DMS114 treated with DMSO at 0.1 percent for 48 hours (cell line): ENCODE measurements around the gene JAML.

Experiments
- DNase-seq: peaks from one replicate; lab custom pipeline; 2025; ENCODE audit not compliant: unreplicated experiment; lab: John Stamatoyannopoulos, UW

Gene JAML

DNA sequence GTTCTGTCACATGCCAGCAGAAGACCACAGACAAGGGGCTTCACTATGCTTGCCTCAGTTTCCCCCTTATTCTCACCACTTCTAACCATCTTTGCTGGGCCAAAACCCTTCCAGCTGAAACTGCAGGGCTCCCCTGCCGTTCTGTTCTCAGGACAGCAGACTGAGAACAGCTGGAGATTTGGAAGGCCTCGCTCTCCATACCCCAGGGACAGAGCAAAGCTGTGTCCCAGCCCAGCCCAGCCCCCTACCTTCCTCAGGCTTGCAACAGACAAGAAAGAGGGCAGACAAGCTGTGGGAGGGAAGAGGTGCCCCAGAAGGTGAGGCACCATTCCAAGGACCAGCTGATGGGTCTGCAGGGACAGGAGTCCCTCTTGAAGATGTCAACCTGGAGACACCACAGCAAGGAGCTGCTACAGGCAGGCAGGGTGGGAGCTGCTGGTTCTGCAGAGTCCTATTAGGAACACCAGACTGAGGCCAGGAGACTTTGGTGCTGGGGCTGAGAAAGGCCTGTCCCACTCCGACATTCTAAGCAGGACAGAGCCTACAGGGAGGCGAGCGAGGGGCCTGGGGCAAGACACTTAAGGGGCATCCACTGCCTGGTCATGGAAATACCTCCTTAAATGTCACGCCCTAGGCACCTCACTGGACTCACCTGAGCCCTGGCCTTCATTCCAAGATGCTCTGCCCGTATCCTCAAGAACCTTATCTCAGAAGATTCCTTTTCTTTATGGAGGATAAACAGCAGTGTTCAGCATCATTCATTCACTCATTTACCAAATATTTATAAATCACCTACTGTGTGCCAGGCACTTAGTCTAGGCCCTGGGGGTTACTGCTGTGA, 55.3 kb downstream of the JAML start:
- DNase-seq, result no peak

GRCh38 chr11:118168751-118169150, 56.1 kb downstream of the JAML start:
- no peak for DNase-seq

DNA sequence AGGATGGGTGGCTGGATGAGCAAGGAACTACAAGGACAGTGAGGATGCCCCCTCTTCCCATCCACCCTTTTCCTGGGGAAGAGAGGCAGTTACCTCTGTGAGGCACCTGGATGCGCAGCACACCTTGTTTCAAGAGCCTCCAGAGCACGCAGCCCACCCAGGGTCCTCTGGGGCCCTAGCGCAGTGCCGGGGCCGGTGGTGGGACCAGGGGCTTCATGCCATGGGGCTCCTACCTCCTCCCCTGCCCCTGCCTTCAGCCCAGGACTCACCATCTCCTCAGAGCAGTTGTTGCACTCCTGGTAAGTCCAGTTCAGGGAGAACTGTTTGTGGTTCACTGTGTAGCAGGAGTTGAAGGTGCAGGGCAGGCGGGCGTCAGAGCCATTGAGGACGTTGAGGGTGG, 56.5 kb downstream of the JAML start:
- DNase-seq, result no peak

DNA sequence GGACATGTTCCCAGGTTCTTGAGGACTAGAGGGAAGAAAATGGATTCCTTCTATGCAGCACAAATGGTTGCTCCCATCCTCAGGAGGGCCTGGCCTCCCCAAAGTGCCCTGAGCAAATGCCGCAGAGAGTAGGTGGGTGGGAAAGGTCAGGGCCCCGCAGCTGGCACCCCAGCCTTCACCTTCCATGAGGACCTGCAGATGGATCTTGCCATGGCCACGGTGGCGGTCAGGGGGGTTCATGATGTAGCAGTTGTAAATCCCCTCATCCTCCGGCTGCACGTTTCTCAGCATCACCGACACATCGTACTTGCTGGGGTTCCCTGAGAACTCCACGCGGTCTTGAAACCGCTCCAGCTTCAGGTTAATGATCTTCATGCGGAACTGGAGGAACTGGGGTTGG, 56.9 kb downstream of the JAML start:
- DNase-seq, result no peak

DNA sequence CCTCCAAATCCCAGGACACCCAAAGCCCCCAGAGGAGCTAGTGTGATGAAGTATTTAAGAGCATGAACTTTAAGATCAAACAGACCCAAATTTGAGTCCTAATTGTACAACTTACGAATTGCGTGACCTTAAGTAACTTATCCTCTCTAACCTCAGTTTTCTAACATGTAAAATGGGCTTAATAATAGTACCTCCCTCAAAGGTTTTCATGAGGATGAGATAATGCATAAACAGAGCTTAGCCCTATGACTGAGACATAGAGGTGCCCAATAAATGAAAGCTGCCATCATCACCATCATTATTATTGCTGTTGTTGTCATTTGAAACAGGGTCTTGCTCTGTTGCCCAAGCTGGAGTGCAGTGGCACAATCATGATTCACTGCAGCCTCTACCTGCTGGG, 57.6 kb downstream of the JAML start:
- DNase-seq, result no peak

DNA sequence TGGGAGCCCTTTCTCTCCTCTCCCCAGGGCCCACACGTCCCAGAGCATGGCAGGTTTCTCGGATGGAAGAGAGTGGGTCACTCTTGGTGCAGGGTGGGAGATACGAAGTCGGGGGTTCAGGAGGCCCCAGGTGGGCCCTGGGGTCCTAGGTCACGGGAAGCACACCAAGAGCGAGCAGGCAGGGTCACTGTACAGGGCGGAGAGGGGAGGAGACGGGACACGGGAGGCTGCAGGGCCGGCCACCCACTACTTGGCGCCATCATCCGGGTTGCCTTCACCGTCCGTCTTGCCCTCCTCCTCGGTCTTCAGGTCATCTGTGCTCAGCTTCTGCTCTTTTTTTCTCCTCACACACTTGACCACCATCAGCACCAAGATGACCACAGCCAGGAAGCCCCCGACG, 58.2 kb downstream of the JAML start:
- DNase-seq, result no peak

DNA sequence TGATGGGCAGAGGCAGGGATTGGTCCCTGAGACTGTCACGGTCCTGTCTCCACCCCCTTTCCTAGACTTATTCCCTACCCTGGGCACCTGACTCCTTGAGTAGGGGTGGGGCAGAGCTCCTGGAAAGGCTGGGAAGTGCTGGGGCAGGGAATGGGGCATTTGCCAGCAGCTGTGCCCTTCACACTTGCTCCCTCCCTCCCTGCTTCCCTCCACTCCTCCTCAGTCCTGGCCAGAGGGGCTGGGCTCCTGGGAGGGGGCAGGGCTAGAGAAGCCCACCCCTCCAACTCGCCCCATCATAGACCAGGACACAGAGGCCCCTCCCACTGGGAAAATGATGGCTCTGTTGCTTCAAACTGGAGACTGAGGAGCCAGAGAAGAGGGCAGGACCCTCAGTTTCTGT, 59.9 kb downstream of the JAML start:
- no peak for DNase-seq

- no peak for DNase-seq
These were observed 61.3 kb downstream of the JAML start for GRCh38 chr11:118163494-118163893.

GRCh38 chr11:118162846-118163245, 62.0 kb downstream of the JAML start:
- no peak for DNase-seq

GRCh38 chr11:118161786-118162185, 63.0 kb downstream of the JAML start:
- DNase-seq, result no peak

GRCh38 chr11:118157186-118157895, 67.5 kb downstream of the JAML start:
- DNase-seq, result no peak

DNA sequence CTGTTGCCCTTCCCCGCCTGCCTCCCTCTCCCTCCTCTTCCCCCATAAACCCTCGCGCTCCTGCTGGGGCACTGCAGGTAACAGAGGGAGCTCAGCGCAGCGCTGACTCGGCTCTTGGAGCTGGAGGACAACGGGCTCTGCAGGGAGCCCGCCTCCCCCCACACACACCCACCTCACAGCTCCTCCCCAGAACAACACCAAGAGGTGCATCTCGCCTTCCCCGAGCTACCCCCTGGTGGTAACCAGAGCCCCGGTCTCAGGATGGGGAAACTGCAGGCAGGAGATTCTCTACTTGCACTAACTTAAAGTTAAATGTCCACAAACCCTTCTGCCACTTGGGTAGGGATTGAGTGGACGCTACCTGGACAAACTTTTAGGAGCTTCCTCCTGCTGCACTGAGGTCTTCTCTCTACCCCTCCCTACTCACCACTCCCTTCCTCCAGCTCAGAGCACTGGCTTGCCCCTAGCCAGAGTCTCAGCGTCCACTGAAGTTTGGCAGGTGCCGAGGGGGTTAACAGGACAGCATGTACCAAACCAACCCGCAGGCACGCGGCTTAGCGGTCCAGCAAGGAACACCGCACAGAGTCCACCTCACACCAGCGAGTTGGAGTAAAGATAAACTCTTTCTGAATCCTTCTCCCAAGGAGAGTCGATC, 68.2 kb downstream of the JAML start:
- DNase-seq, result no peak

- no peak for DNase-seq
These were observed 68.9 kb downstream of the JAML start for GRCh38 chr11:118155776-118156530.

DNA sequence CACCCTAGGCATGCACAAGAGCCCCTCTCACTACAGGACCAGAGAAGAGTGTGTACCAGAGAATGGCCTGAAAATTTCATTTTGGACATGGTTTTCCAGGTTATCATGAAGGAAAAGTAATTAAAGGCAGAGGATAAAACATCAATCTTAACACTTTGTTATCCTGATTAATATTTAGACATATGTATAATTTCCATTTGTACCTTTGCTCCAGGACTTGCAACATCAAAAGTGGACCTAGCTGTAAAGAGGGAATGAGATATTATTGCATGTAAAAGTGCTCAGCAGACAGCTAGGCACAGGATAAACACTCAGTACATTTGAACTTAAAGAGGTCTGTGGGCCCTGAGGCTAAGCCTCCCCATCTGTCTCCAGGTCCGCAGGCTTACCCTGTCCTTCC, 70.2 kb downstream of the JAML start:
- no peak for DNase-seq

- DNase-seq, result no peak
These were observed 70.8 kb downstream of the JAML start for GRCh38 chr11:118153976-118154375.

DNA sequence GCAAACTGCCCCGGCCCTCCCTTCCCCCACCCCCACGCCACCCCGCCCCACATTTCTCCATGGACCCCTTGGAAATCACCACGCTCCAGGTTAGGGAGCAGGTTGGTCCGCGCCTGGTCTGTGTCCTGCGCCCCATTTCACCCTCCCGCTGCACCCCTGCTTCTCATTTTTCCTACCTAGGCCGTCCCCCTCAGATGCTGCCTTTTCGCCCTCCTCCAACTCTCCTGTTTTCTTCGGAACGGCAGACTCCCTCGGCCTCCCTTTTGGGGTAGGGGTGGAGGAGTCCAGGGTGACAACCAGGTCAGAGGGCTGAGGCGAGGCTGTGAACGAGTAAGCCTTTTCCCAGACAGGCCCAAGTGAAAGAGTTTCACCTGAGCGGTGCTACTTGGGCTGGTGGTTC, 71.3 kb downstream of the JAML start:
- no peak for DNase-seq

DNA sequence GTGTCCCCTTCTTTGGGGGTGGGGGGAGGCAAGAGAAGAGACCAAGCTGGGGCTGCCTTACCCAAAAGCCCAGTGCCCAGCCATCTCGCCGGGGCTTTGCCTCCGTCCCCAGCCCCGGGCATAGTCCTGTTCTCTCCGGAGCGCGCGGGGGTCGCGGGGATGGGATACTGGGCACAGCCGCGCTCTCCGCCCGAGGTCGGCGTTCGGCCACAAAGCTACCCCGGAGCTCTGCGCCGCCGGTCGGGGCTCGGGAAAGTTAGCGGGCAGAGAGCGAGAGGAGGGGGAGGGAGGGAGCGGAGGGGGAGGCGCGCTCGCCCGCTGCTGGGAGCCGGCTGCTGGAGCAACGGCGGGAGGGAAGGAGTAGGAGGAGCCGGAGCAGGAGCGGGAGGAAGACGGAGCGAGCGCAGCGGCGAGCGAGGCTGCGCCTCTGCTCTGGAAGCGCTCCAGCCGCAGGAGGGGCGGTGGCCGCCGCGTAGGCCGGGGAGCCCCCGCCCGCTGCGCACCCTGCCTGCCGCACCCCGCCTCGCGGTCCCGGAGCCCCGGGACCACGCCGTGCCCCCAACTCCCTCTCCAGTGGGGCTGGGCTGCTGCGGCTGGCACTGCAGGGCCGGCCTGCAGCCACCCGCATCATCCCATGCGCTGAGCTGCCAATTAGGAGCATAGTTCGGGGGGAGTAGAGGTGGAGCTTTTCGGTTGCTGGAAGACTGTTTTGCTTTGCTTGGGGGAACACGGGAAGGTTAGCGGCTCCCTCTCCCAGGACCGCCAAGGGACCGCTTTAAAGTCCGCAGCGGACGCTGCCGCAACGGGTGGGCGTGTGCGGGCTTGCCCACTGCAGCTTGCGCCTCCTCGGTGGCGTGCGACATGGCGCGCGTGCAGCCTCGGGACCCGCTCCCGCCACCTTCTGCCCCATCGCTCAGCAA, 72.0 kb downstream of the JAML start, which contains the start of gene SCN4B:
TSS of gene SCN4B (minus strand) at position 272 of the 920 bp plus-strand sequence. CDS start at position 122, 150 bp downstream.
- DNase-seq, result peak; percentile 38

DNA sequence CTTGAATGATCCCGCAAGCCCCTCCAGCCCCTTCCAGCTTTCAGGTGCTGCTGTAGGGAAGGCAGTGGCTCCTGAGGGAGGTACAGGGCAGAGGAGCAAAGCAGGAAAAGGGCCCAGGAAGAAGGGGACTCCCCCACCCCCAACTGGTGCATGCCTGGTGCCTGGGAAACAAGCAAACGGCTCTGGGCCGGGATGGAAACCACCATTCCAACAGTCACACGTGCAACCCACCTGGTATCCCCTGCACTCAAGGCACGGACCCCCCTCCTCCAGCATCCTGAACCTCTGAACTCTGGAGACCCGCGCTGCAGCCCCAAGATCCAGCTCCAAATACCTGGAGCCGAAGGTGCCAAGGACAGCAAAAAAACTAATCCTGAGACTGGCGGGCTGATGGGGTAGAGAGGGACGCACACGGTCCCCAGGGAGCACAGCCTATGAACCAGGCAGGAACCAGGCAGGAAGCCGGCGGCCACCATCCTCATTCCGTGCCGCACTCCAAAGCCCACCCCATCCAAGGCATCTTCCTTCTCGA, 72.7 kb downstream of the JAML start:
- no peak for DNase-seq

DNA sequence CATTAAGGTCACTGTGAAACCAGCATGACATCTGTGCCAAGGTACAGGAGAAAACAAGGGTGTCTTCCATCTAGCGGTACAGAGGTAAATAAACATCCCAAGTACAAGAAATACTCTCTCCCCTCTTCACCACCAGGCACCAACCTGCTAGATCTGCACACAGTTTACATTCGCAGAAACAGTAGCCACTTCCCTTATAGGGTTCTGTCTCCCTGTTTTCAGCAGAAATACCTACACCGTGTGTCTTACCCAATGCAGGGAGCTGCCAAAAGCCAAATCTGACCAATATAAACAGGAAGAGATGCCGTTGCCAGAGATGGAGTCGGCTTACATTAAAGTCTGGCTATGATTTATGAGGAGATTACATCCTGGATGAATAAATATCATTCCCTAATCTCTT, 73.4 kb downstream of the JAML start:
- DNase-seq, result no peak

DNA sequence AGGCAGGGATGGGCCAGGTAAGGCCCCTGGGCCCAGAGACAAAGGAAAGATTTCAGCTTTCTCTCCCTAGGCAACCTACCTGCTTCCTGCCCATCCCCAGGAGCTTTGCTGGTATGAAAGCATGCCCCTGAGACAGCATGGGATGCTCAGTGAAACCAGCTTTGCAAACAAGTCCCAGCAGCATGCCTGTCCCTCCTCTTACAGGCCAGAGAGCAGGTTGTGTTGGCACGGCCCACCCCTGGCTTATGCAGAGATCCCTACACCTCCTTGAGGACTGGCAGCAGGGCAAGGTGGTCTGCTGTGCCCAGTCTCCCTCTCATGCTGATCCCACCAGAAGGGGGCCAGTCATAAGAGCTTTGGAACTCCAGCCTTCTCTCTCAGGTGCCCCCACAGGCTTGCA, 75.3 kb downstream of the JAML start:
- no peak for DNase-seq
